Activated CD4-positive, alpha-beta T cell treated with anti-CD3 and anti-CD28 coated beads, Interleukin-2, amount 50 U/mL, for 24 hours (primary cell): ENCODE measurements around the gene VTI1B.
"Not testable (repeated sequence)": the region's sequence is repeated elsewhere in the genome, so short reads cannot be mapped to it uniquely, and the experiment has no call there.

Experiments used
- DNase-seq, 2 donors: peaks; one replicate each; pipeline ENCODE4 v3.0.0-alpha.2; 2020; ENCODE audit warnings: low read depth in 1 of 2, low spot score in 1 of 2

The VTI1B gene

GRCh38 chr14:67630186-67630585 is 44.2 kb downstream of the VTI1B start:
- no peak for DNase-seq

- no peak for DNase-seq
Measured at GRCh38 chr14:67627519-67627918, 46.9 kb downstream of the VTI1B start.

GRCh38 chr14:67626131-67626530 is 48.3 kb downstream of the VTI1B start:
- not testable (repeated sequence) for DNase-seq

GRCh38 chr14:67623114-67623513 is 51.3 kb downstream of the VTI1B start:
- DNase-seq = no peak

GRCh38 chr14:67622675-67623074 is 51.8 kb downstream of the VTI1B start:
- DNase-seq = peak in 1 of 2 donors; percentile 11

GRCh38 chr14:67620217-67620785 is 54.1 kb downstream of the VTI1B start:
- DNase-seq = no peak

GRCh38 chr14:67619446-67620216 is 54.8 kb downstream of the VTI1B start, which contains the start of gene ARG2:
Gene ARG2, plus strand, starts transcription at chr14:67619920. Its CDS starts 58 bp downstream, at chr14:67619978.
- peak; percentile 83 to 92 for DNase-seq

GRCh38 chr14:67618617-67619063 is 55.8 kb downstream of the VTI1B start:
- DNase-seq = peak in 1 of 2 donors; percentile 28

GRCh38 chr14:67610491-67610890 is 63.9 kb downstream of the VTI1B start:
- DNase-seq = no peak

- DNase-seq = no peak
Measured at GRCh38 chr14:67609642-67610310, 64.7 kb downstream of the VTI1B start.

- DNase-seq = no peak
Measured at GRCh38 chr14:67607646-67608045, 66.8 kb downstream of the VTI1B start.

- no peak for DNase-seq
Measured at GRCh38 chr14:67602995-67603545, 71.4 kb downstream of the VTI1B start.

GRCh38 chr14:67602076-67602475 is 72.4 kb downstream of the VTI1B start:
- DNase-seq = no peak

GRCh38 chr14:67600562-67600974 is 73.9 kb downstream of the VTI1B start:
- not testable (repeated sequence) for DNase-seq

GRCh38 chr14:67599698-67600561 is 74.5 kb downstream of the VTI1B start, which contains the start of gene PIGH:
Gene PIGH, minus strand, starts transcription at chr14:67600268. Its CDS starts 65 bp downstream, at chr14:67600203.
- peak; percentile 89 for DNase-seq
